Ovary (tissue), 9 donors: ENCODE data around the gene FNDC3A. TPM values are rescaled to one million over a fixed set of nuclear protein-coding genes. Genes with fewer than 3 reads are reported as not detected.

Experiments
- DNase-seq, 5 donors: peaks; one replicate each; pipeline ENCODE4 v3.0.0-alpha.2; 2019 to 2020
- H3K27ac ChIP-seq, 2 donors: fragments of 200-600 bp; one replicate each; pipeline versions ENCODE4 v1.5.1 to v1.8.0; 2019 to 2022
- H3K27me3 ChIP-seq: fragments of 200-600 bp; one replicate; pipeline ENCODE4 v1.8.0; 2022
- H3K36me3 ChIP-seq: fragments of 200-600 bp; sonication (generic); one replicate; pipeline ENCODE4 v1.5.1; 2019
- H3K4me1 ChIP-seq: one replicate; pipeline ENCODE4 v1.8.1; 2013; ENCODE audit warnings: mild to moderate bottlenecking, moderate library complexity; ENCODE audit not compliant: insufficient read depth
- H3K4me3 ChIP-seq: fragments of 200-600 bp; sonication (generic); one replicate; pipeline ENCODE4 v1.5.1; 2017
- H3K9me3 ChIP-seq, 2 donors: fragments of 200-600 bp in 1 of 2; sonication (generic) in 1 of 2; one replicate each; pipeline versions ENCODE4 v1.5.1 to v1.8.1; 2013 to 2019; ENCODE audit warnings: mild to moderate bottlenecking in 1 of 2, moderate library complexity in 1 of 2
- EP300 ChIP-seq: sonication (generic); formaldehyde crosslinking; IDR thresholded peaks from one replicate; pipeline ENCODE4 v1.6.1; 2017; ENCODE audit warnings: antibody characterized with exemption
- POLR2A ChIP-seq: fragments of 450-650 bp; IDR thresholded peaks from one replicate; pipeline ENCODE4 v1.6.1; 2017; ENCODE audit warnings: antibody characterized with exemption, mild to moderate bottlenecking, moderate library complexity
- WGBS, 3 donors: extraction: QIAGEN DNeasy Blood & Tissue Kit in 1 of 3; methylation state at CpG; one replicate each; pipeline versions ENCODE4 v1.1.5 to v1.1.7; 2013 to 2017; 5-methylcytosine and 5-hydroxymethylcytosine counted together
- intact Hi-C, 4 donors: fragments of 100-400 bp; cut with DNase I; formaldehyde crosslinking; loops; one replicate each; pipeline versions ENCODE4 v1.11.0 to v1.15.1; 2022 to 2023
- polyA plus RNA-seq, 2 donors: library from polyadenylated mRNA; stranded (reverse); fragments of 200-250 nt in 1 of 2; fragments of 350-450 nt in 1 of 2; fragmentation: Illumina TruSeq in 1 of 2; extraction: RNeasy Lipid Tissue Mini Kit (QIAGEN cat#74804) in 1 of 2; gene quantifications; one replicate each; pipeline ENCODE4 v1.2.3, GENCODE V29; 2013 to 2014
- total RNA-seq, 7 donors: library from RNA; depleted of rRNA in 2 of 7; stranded (reverse); fragments of >200 nt in 2 of 7; fragmentation: NEBNext Ultra II Directional in 3 of 7; extraction: Animal tissue kit (Norgen Biotek cat#: 25700) in 3 of 7; gene quantifications; one replicate each; pipeline versions ENCODE4 v1.1.0 to v1.2.4, GENCODE V29; 2016 to 2023
- TF ChIP-seq, protein P1 (sequence below), 3 donors: fragments of 450-650 bp in 2 of 3; fragments of 200-600 bp in 1 of 3; IDR thresholded peaks; one replicate each; pipeline versions ENCODE4 v1.5.1 to v1.8.0; 2016 to 2022; ENCODE audit warnings: antibody characterized with exemption in 3 of 3, mild to moderate bottlenecking in 1 of 3
- donor health status: DM: no; HTN: no; CAD: no; lungs with moderate emphysema.
- donor health status: DM: no; HTN: no; CAD: no.
- donor health status: Bipolar disorder and iron deficiency.
- donor health status: DM: yes; HTN: yes; CAD: no.
- donor health status: DM: no; HTN: no; CAD: no.
- donor health status: DM: yes; HTN: yes; CAD: no.

The FNDC3A gene
- total and polyA plus RNA-seq, 9 donors = 25.5 to 71.6 (median 58.2) TPM

DNA sequence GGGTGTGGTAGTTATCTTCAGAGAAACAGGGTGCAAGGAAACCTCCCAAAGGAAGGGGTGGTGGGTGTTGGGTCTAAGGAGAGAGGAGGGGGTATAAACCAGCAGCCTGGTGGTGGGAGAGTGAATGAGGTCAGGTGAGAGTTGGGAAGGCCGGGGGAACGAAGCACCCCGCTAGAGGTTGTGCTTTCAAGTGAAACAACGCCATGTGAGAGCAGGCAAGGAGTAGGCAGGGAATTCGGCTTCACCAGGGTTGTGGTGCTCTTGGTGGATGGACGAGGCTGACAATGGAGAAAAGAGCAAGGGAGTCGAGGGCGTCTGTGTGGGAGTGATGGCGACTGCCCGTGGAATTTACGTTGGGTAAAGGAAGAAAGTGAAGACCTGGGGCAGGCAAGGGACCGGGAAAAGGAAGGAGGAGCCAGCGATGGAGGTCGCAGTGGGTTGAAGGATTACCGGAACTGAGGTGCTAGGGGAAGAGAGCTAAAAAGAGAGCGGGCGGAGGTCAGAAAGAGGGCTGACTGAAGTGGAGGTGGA lies 242.3 kb downstream of the FNDC3A start:
- intact Hi-C loops = no loop called here
- Histone ChIP-seq H3K4me3 (no peak overlapping the region), H3K4me1 (peaks cover 2% of the 10 kb centered on the region), H3K36me3 (no peaks in the 10 kb centered on the region), H3K27me3 (no peaks in the 10 kb centered on the region), H3K9me3 (no peaks in the 10 kb centered on the region), H3K27ac (no peak overlapping the region)
- no peak for DNase-seq
- no peak for TF ChIP-seq EP300
- TF ChIP-seq, protein P1, sequence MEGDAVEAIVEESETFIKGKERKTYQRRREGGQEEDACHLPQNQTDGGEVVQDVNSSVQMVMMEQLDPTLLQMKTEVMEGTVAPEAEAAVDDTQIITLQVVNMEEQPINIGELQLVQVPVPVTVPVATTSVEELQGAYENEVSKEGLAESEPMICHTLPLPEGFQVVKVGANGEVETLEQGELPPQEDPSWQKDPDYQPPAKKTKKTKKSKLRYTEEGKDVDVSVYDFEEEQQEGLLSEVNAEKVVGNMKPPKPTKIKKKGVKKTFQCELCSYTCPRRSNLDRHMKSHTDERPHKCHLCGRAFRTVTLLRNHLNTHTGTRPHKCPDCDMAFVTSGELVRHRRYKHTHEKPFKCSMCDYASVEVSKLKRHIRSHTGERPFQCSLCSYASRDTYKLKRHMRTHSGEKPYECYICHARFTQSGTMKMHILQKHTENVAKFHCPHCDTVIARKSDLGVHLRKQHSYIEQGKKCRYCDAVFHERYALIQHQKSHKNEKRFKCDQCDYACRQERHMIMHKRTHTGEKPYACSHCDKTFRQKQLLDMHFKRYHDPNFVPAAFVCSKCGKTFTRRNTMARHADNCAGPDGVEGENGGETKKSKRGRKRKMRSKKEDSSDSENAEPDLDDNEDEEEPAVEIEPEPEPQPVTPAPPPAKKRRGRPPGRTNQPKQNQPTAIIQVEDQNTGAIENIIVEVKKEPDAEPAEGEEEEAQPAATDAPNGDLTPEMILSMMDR (IDR thresholded peaks at IDR 0.05) = no peak
- TF ChIP-seq POLR2A = no peak
- 36 to 40% (median 40%) methylated on average over 17 of the region's 17 CpGs for WGBS, 3 donors

DNA sequence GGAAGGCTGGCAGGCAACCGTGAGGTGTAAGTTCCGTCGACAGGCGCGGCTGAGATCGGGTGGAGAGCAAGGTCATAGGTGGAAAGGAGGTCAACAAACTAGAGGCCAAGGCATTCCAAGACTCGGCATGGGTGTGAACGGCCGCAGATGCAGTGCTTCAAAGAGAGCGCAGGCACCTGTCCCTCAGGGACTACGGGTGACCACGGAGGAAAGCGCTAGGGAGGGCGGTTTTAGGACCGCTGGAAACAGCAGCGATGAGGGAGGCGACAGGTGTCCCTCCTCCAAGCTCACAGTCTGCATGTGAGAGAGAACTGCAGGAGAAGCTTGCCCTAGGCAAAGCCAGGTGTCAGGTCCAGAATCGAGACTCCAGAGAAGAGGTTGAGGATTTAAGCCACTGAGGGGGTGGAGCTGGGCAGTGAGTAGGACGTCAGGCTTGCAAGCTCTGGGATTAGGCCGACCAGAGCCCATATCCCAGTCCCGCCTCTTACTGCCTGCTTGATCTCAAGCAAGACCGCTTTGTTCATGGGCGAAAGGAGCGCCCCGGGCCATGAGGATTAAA lies 242.9 kb downstream of the FNDC3A start:
- no peak overlapping the region for H3K27ac ChIP-seq
- H3K27me3 ChIP-seq = no peaks in the 10 kb centered on the region
- intact Hi-C loops = no loop called here
- peaks cover 2% of the 10 kb centered on the region for H3K4me1 ChIP-seq
- TF ChIP-seq POLR2A (no peak), EP300 (no peak)
- TF ChIP-seq, protein P1 (IDR thresholded peaks at IDR 0.05) = no peak
- DNase-seq = no peak
- H3K36me3 ChIP-seq = no peaks in the 10 kb centered on the region
- no peak overlapping the region for H3K4me3 ChIP-seq
- WGBS, 3 donors = 24 to 36% (median 28%) methylated on average over 25 of the region's 25 CpGs
- H3K9me3 ChIP-seq = no peaks in the 10 kb centered on the region

DNA sequence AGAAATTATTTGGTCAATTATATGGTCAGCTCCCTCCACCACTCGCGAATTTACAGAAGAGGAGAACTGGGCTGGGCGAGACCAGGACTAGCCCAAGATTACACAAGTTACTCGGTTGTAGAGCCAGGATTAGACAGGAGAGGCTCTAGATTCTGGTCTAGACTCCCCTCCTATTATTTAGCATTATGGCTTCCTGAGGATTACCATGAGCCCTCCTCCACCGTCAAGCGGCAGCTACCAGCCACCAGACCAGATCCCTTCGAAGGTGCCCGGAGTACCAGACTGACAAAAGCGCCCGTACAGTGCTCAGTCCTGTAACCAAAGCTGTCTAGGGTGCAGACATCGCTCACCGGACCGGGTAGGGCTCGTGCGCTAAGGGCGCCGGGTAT lies 243.9 kb downstream of the FNDC3A start:
- H3K36me3 ChIP-seq = no peaks in the 10 kb centered on the region
- no peak for DNase-seq
- TF ChIP-seq POLR2A (no peak), EP300 (no peak)
- TF ChIP-seq, protein P1 (IDR thresholded peaks at IDR 0.05) = no peak
- 14 to 17% (median 17%) methylated on average over 17 of the region's 17 CpGs for WGBS, 3 donors
- intact Hi-C loops = no loop called here
- H3K4me3 ChIP-seq = peak overlapping the region; percentile 30
- H3K27ac ChIP-seq = no peak overlapping the region
- peaks cover 2% of the 10 kb centered on the region for H3K4me1 ChIP-seq
- H3K27me3 ChIP-seq = no peaks in the 10 kb centered on the region
- H3K9me3 ChIP-seq = no peaks in the 10 kb centered on the region

DNA sequence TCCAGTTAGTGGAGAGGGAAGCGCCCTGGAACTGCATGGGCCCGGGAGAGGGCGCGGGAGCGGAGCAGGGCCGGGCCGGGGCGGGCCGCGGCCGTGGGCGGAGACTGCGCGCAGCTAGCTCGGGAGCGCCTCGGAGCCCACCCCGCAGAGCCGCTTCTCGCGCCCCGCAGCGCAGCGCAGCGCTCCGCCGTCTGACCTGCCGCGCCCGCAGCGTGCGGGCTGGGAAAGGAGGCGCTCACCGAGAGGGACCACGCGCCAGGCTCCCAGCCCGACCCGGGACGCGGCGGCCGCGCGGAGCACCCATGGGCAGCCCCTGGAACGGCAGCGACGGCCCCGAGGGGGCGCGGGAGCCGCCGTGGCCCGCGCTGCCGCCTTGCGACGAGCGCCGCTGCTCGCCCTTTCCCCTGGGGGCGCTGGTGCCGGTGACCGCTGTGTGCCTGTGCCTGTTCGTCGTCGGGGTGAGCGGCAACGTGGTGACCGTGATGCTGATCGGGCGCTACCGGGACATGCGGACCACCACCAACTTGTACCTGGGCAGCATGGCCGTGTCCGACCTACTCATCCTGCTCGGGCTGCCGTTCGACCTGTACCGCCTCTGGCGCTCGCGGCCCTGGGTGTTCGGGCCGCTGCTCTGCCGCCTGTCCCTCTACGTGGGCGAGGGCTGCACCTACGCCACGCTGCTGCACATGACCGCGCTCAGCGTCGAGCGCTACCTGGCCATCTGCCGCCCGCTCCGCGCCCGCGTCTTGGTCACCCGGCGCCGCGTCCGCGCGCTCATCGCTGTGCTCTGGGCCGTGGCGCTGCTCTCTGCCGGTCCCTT lies 244.5 kb downstream of the FNDC3A start, which contains the start of gene MLNR:
TSS of gene MLNR (plus strand) at position 303 of the 820 bp plus-strand sequence. CDS start at position 303, 0 bp downstream.
- Histone ChIP-seq H3K4me3 (peak within 1 kb of the TSS; percentile 30), H3K9me3 (no peaks in the 10 kb centered on the region), H3K4me1 (peaks cover 2% of the 10 kb centered on the region), H3K27ac (no peak within 1 kb of the TSS), H3K27me3 (no peaks in the 10 kb centered on the region), H3K36me3 (no peaks in the 10 kb centered on the region)
- intact Hi-C loops = no loop called here
- WGBS, 3 donors = 1 to 3% (median 2%) methylated on average over 29 to 111 of the region's 111 CpGs
- TF ChIP-seq, protein P1 (IDR thresholded peaks at IDR 0.05) = peak in 1 of 3 donors; percentile 10
- TF ChIP-seq POLR2A (no peak), EP300 (no peak)
- peak in 2 of 5 donors; percentile 33 to 49 for DNase-seq
